ENCODE measurements around the gene OSBP.

The OSBP gene

DNA sequence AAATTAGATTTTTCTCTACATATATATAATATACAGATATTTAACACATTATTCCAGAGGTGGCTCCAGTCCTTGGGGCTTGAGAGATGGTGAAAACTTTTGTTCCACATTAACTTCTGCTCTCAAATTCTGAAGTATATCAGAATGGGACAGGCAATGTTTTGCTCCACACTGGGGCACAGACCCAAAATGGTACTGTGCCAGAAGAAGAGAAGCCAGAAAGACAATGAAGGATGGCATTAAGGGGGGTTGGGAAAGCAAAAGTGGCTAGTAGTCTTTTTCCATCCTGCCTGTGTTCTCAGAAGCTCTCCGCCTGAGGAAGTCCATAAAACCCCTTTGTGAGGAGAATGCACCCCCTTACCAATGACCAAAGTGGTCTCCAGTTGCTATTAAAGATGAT is 40.1 kb downstream of the OSBP start:
- Histone ChIP-seq H3K36me3 (ENCODE audit: insufficient read depth, low read length) (peaks cover 60% of the 10 kb centered on the region), H3K4me2 (ENCODE audit: low read length) (no peak overlapping the region), H2AFZ (ENCODE audit: low read length) (no peak overlapping the region), H4K20me1 (ENCODE audit: insufficient read depth, low read length) (no peaks in the 10 kb centered on the region), H3K9me3 (ENCODE audit: low read length) (no peaks in the 10 kb centered on the region), H3K4me3 (ENCODE audit: low read depth, low read length, poor library complexity, severe bottlenecking) (no peak overlapping the region), H3K9me2 (ENCODE audit: low read depth, low read length) (no peaks in the 10 kb centered on the region), H3K27me3 (ENCODE audit: insufficient read depth, low read length) (no peaks in the 10 kb centered on the region), H3K27ac (ENCODE audit: low read depth, low read length, poor library complexity, severe bottlenecking) (no peak overlapping the region), H3K9ac (ENCODE audit: low read length) (no peak overlapping the region), H3K4me1 (ENCODE audit: insufficient read depth, low read length, severe bottlenecking) (no peaks in the 10 kb centered on the region), H3F3A (ENCODE audit: insufficient read depth, low read length) (no peaks in the 10 kb centered on the region), H3K79me2 (ENCODE audit: insufficient read depth, low read length) (no peaks in the 10 kb centered on the region)
- TF ChIP-seq, protein P1, sequence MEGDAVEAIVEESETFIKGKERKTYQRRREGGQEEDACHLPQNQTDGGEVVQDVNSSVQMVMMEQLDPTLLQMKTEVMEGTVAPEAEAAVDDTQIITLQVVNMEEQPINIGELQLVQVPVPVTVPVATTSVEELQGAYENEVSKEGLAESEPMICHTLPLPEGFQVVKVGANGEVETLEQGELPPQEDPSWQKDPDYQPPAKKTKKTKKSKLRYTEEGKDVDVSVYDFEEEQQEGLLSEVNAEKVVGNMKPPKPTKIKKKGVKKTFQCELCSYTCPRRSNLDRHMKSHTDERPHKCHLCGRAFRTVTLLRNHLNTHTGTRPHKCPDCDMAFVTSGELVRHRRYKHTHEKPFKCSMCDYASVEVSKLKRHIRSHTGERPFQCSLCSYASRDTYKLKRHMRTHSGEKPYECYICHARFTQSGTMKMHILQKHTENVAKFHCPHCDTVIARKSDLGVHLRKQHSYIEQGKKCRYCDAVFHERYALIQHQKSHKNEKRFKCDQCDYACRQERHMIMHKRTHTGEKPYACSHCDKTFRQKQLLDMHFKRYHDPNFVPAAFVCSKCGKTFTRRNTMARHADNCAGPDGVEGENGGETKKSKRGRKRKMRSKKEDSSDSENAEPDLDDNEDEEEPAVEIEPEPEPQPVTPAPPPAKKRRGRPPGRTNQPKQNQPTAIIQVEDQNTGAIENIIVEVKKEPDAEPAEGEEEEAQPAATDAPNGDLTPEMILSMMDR (IDR thresholded peaks at IDR 0.05; ENCODE audit: low read length), result no peak
- no peak for TF ChIP-seq EZH2 (IDR thresholded peaks at IDR 0.05; ENCODE audit: borderline replicate concordance, low read length)

- H3K27me3 ChIP-seq (ENCODE audit: insufficient read depth, low read length), result no peaks in the 10 kb centered on the region
- no peak overlapping the region for H3K4me2 ChIP-seq (ENCODE audit: low read length)
- H2AFZ ChIP-seq (ENCODE audit: low read length), result no peak overlapping the region
- no peaks in the 10 kb centered on the region for H3K79me2 ChIP-seq (ENCODE audit: insufficient read depth, low read length)
- H4K20me1 ChIP-seq (ENCODE audit: insufficient read depth, low read length), result no peaks in the 10 kb centered on the region
- no peak overlapping the region for H3K9ac ChIP-seq (ENCODE audit: low read length)
- H3K9me3 ChIP-seq (ENCODE audit: low read length), result no peaks in the 10 kb centered on the region
- H3K9me2 ChIP-seq (ENCODE audit: low read depth, low read length), result no peaks in the 10 kb centered on the region
- H3F3A ChIP-seq (ENCODE audit: insufficient read depth, low read length), result no peaks in the 10 kb centered on the region
- H3K27ac ChIP-seq (ENCODE audit: low read depth, low read length, poor library complexity, severe bottlenecking), result no peak overlapping the region
- peaks cover 55% of the 10 kb centered on the region for H3K36me3 ChIP-seq (ENCODE audit: insufficient read depth, low read length)
- TF ChIP-seq, protein P1 (IDR thresholded peaks at IDR 0.05; ENCODE audit: low read length), result no peak
- TF ChIP-seq EZH2 (IDR thresholded peaks at IDR 0.05; ENCODE audit: borderline replicate concordance, low read length), result no peak
- H3K4me1 ChIP-seq (ENCODE audit: insufficient read depth, low read length, severe bottlenecking), result no peaks in the 10 kb centered on the region
- no peak overlapping the region for H3K4me3 ChIP-seq (ENCODE audit: low read depth, low read length, poor library complexity, severe bottlenecking)
These were observed 40.6 kb downstream of the OSBP start for GRCh38 chr11:59574932-59575502.

GRCh38 chr11:59574467-59574866 is 41.1 kb downstream of the OSBP start:
- TF ChIP-seq, protein P1 (IDR thresholded peaks at IDR 0.05; ENCODE audit: low read length), result no peak
- TF ChIP-seq EZH2 (IDR thresholded peaks at IDR 0.05; ENCODE audit: borderline replicate concordance, low read length), result no peak
- Histone ChIP-seq H3K4me2 (ENCODE audit: low read length) (no peak overlapping the region), H3F3A (ENCODE audit: insufficient read depth, low read length) (no peaks in the 10 kb centered on the region), H3K27me3 (ENCODE audit: insufficient read depth, low read length) (no peaks in the 10 kb centered on the region), H3K9me2 (ENCODE audit: low read depth, low read length) (no peaks in the 10 kb centered on the region), H3K4me3 (ENCODE audit: low read depth, low read length, poor library complexity, severe bottlenecking) (no peak overlapping the region), H3K27ac (ENCODE audit: low read depth, low read length, poor library complexity, severe bottlenecking) (no peak overlapping the region), H3K36me3 (ENCODE audit: insufficient read depth, low read length) (peaks cover 50% of the 10 kb centered on the region), H3K9ac (ENCODE audit: low read length) (no peak overlapping the region), H3K9me3 (ENCODE audit: low read length) (no peaks in the 10 kb centered on the region), H3K79me2 (ENCODE audit: insufficient read depth, low read length) (no peaks in the 10 kb centered on the region), H3K4me1 (ENCODE audit: insufficient read depth, low read length, severe bottlenecking) (no peaks in the 10 kb centered on the region), H2AFZ (ENCODE audit: low read length) (no peak overlapping the region), H4K20me1 (ENCODE audit: insufficient read depth, low read length) (no peaks in the 10 kb centered on the region)

Measured in OCI-LY1 (cell line).